ENCODE measurements around the gene DHX57. TPM values are rescaled to one million over a fixed set of nuclear protein-coding genes. Genes with fewer than 3 reads are reported as not detected.

DHX57 gene
- total RNA-seq, 1 donor from 2014 or later: 10.5 TPM

- Histone ChIP-seq H3K27me3 (ENCODE audit: control insufficient read depth, insufficient read depth, low read length) (no peaks in the 10 kb centered on the region), H3K4me3 (ENCODE audit: low read depth, low read length) (no peak overlapping the region), H3K36me3 (ENCODE audit: control insufficient read depth, insufficient read depth, low read length) (peaks cover 20% of the 10 kb centered on the region)
These were observed 127.3 kb downstream of the DHX57 start for GRCh38 chr2:38748391-38748790.

GRCh38 chr2:38747819-38748218, 127.9 kb downstream of the DHX57 start:
- Histone ChIP-seq H3K4me3 (ENCODE audit: low read depth, low read length) (no peak overlapping the region), H3K27me3 (ENCODE audit: control insufficient read depth, insufficient read depth, low read length) (no peaks in the 10 kb centered on the region), H3K36me3 (ENCODE audit: control insufficient read depth, insufficient read depth, low read length) (peaks cover 20% of the 10 kb centered on the region)
- DNase-seq (ENCODE audit: low read depth) (no peak), FAIRE-seq (no peak)
- no peak for TF ChIP-seq CTCF (IDR thresholded peaks at IDR 0.05; ENCODE audit: insufficient read depth, low read length, severe bottlenecking)

More at GRCh38 chr2:38748391-38748790, 127.3 kb downstream of the DHX57 start:
- TF ChIP-seq CTCF (IDR thresholded peaks at IDR 0.05; ENCODE audit: insufficient read depth, low read length, severe bottlenecking): no peak
- DNase-seq (ENCODE audit: low read depth) (no peak), FAIRE-seq (no peak)

Other genes starting within 250 kb of the DHX57 start
- 1.6 and 2.0 TPM in 2 replicates for gene GALM, start 209.8 kb downstream of the DHX57 start, total RNA-seq
- gene SRSF7, start 124.6 kb downstream of the DHX57 start, total RNA-seq: 115 and 120 TPM in 2 replicates
- 7.2 and 10.5 TPM in 2 replicates for gene GEMIN6, start 97.7 kb downstream of the DHX57 start, total RNA-seq
- 3.9 and 10.4 TPM in 2 replicates for gene MORN2, start within 50 bp of the DHX57 start, total RNA-seq
- 0.26 and 0.38 TPM in 2 replicates for gene ARHGEF33, start 13.9 kb upstream of the DHX57 start, total RNA-seq
- gene SOS1, start 245.1 kb upstream of the DHX57 start, total RNA-seq: 8.2 and 12.3 TPM in 2 replicates